ENCODE measurements around the gene MAP6. TPM values are rescaled to one million over a fixed set of nuclear protein-coding genes. Genes with fewer than 3 reads are reported as not detected.

Gene MAP6
- total and polyA plus RNA-seq, 10 of the 15 experiments (the other 5 are each of a cell fraction or from before 2014, with no cell fraction given) = 0.06 to 0.19 (median 0.11) TPM; not detected in 5

GRCh38 chr11:75665990-75666389, 2.8 kb downstream of the MAP6 start:
- DNase-seq (ENCODE audit: low read depth, low spot score) = no peak
- no TSS peak for BruUV-seq (replicated peaks)
- ATAC-seq = no peak
- TF ChIP-seq, protein P1, sequence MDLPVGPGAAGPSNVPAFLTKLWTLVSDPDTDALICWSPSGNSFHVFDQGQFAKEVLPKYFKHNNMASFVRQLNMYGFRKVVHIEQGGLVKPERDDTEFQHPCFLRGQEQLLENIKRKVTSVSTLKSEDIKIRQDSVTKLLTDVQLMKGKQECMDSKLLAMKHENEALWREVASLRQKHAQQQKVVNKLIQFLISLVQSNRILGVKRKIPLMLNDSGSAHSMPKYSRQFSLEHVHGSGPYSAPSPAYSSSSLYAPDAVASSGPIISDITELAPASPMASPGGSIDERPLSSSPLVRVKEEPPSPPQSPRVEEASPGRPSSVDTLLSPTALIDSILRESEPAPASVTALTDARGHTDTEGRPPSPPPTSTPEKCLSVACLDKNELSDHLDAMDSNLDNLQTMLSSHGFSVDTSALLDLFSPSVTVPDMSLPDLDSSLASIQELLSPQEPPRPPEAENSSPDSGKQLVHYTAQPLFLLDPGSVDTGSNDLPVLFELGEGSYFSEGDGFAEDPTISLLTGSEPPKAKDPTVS (IDR thresholded peaks at IDR 0.05; ENCODE audit: low read depth, low read length) = no peak
- TF ChIP-seq YY1 (IDR thresholded peaks at IDR 0.05; ENCODE audit: low read depth, low read length) (no peak), NR2C2 (IDR thresholded peaks at IDR 0.05; ENCODE audit: borderline replicate concordance, control insufficient read depth, insufficient read length, low read depth) (no peak), HDAC2 (IDR thresholded peaks at IDR 0.05) (no peak), SRF (IDR thresholded peaks at IDR 0.05; ENCODE audit: low read depth in 2 of 2, low read length in 2 of 2) (no peak), LARP7 (IDR thresholded peaks at IDR 0.05) (no peak), IKZF1 (conservative IDR thresholded peaks at IDR 0.05) (no peak), CREM (IDR thresholded peaks at IDR 0.05; ENCODE audit: low read depth) (no peak), ZNF592 (IDR thresholded peaks at IDR 0.05) (no peak), PAX5 (IDR thresholded peaks at IDR 0.05; ENCODE audit: borderline replicate concordance, low read depth, low read length) (no peak), SREBF1 (IDR thresholded peaks at IDR 0.05; ENCODE audit: low read length) (no peak), SUZ12 (IDR thresholded peaks at IDR 0.05; ENCODE audit: unreplicated experiment) (no peak), TCF7 (IDR thresholded peaks at IDR 0.05; ENCODE audit: borderline replicate concordance) (no peak), DPF2 (IDR thresholded peaks at IDR 0.05) (no peak), MAX (IDR thresholded peaks at IDR 0.05; ENCODE audit: low read depth, low read length) (no peak), RB1 (IDR thresholded peaks at IDR 0.05; ENCODE audit: borderline replicate concordance) (no peak)
- FAIRE-seq = no peak
- in situ Hi-C loops (cut with MboI) (no loop called here), intact Hi-C loops (cut with micrococcal nuclease; ENCODE audit: unreplicated experiment) (no loop called here)
- Histone ChIP-seq H2AFZ (ENCODE audit: control insufficient read depth, low read depth, low read length) (no peak overlapping the region), H3K27me3 (replicated peaks in 1 of 2; ENCODE audit: control insufficient read depth in 2 of 2, insufficient read depth in 2 of 2, low read length in 1 of 2) (peaks cover 15 to 34% of the 10 kb centered on the region in 2 experiments), H4K20me1 (ENCODE audit: control insufficient read depth, insufficient read depth) (no peaks in the 10 kb centered on the region), H3K4me2 (ENCODE audit: control insufficient read depth, insufficient read depth) (no peak overlapping the region), H3K4me1 (ENCODE audit: control insufficient read depth, insufficient read depth, low read length) (peaks cover 15% of the 10 kb centered on the region; the same call in 1 of the 2 replicates), H3K9ac (ENCODE audit: control insufficient read depth, insufficient read depth, low read length) (no peak overlapping the region), H3K4me3 (no peak overlapping the region), H3K27ac (ENCODE audit: control insufficient read depth, insufficient read depth) (no peak overlapping the region), H3K79me2 (ENCODE audit: control insufficient read depth, insufficient read depth, low read length) (no peaks in the 10 kb centered on the region), H3K9me3 (replicated peaks; ENCODE audit: control insufficient read depth, insufficient read depth, low read length) (no peaks in the 10 kb centered on the region; the same call in 2 of the 3 replicates), H3K36me3 (ENCODE audit: control insufficient read depth in 2 of 2, insufficient read depth in 2 of 2, low read length in 1 of 2) (no peaks in the 10 kb centered on the region)
- ChIA-PET RAD21 (ENCODE audit: unreplicated experiment) (interaction anchor here (0.6 kb wide), 1 partner anchor 174 kb away, joined by 3 read pairs; no protein-coding TSS in a partner anchor), SMC1A (ENCODE audit: uncharacterized antibody, unreplicated experiment) (interaction anchor here (0.7 kb wide), 1 partner anchor 21 kb away, joined by 3 read pairs; no protein-coding TSS in a partner anchor), CTCF (interaction anchor here (0.9 to 1.7 kb wide), 4 partner anchors 9 to 484 kb away, joined by 3 to 6 read pairs (median 3); no protein-coding TSS in a partner anchor), POLR2A (no interaction called here)
- 55% methylated on average over 3 of the region's 3 CpGs for WGBS (ENCODE audit: insufficient coverage, insufficient replicate concordance, low lambda C conversion rate, missing lambda C conversion rate)

Data from GM12878 (cell line).